NCI-H1092 (cell line): ENCODE measurements around the gene EIF1AD.
"Not testable (repeated sequence)": the region's sequence is repeated elsewhere in the genome, so short reads cannot be mapped to it uniquely, and the experiment has no call there.

ENCODE experiments used
- DNase-seq: peaks from one replicate; lab custom pipeline; 2025; lab: John Stamatoyannopoulos, UW

Gene EIF1AD

GRCh38 chr11:65968600-65969482 lies 33.1 kb downstream of the EIF1AD start:
- no peak for DNase-seq

DNA sequence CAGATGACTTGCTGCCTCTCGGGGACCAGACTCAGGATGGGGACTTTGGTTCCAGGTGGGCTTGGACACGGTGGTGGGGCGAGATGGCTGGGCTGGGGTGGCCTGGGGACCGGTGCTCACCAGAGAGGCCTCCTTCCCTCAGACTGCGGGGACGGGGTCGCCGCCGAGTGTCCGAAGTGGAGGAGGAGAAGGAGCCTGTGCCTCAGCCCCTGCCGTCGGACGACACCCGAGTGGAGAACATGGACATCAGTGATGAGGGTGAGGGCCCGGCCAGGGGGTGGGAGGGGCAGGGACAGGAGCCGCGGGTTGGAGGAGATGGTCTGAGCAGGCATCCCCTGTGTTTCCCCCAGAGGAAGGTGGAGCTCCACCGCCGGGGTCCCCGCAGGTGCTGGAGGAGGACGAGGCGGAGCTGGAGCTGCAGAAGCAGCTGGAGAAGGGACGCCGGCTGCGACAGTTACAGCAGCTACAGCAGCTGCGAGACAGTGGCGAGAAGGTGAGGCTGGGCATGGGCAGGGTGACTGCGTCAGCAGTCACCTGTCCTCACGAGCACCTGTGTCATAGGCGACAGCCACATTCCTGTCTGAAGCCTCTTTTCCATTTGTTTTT lies 34.5 kb downstream of the EIF1AD start:
- DNase-seq = no peak

- no peak for DNase-seq
Observed at GRCh38 chr11:65965986-65966762, 35.8 kb downstream of the EIF1AD start.

DNA sequence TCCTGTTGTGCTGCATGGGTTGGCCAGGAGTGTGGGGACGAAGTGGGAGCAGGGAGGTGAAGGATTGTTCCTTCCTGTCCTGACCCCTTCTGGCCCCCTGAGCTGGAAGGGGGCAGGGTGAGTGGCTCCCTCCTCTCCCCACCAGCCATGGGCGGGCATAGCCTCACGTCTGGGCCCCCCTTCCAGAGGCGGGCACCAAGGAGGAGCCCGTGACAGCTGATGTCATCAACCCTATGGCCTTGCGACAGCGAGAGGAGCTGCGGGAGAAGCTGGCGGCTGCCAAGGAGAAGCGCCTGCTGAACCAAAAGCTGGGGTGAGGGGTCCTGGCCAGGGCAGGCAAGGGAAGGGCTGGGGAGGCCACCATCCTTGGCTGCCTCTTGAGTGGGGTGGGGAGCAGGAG lies 37.1 kb downstream of the EIF1AD start:
- DNase-seq = no peak

- no peak for DNase-seq
Observed at GRCh38 chr11:65962141-65962564, 39.8 kb downstream of the EIF1AD start.

- DNase-seq = peak; percentile 99
Observed at GRCh38 chr11:65961267-65962140, 40.5 kb downstream of the EIF1AD start, which contains the start of gene SART1. TSS of gene SART1 (plus strand) at chr11:65961734. CDS start at chr11:65961781, 47 bp downstream.

- no peak for DNase-seq
Observed at GRCh38 chr11:65960824-65961266, 41.1 kb downstream of the EIF1AD start.

DNA sequence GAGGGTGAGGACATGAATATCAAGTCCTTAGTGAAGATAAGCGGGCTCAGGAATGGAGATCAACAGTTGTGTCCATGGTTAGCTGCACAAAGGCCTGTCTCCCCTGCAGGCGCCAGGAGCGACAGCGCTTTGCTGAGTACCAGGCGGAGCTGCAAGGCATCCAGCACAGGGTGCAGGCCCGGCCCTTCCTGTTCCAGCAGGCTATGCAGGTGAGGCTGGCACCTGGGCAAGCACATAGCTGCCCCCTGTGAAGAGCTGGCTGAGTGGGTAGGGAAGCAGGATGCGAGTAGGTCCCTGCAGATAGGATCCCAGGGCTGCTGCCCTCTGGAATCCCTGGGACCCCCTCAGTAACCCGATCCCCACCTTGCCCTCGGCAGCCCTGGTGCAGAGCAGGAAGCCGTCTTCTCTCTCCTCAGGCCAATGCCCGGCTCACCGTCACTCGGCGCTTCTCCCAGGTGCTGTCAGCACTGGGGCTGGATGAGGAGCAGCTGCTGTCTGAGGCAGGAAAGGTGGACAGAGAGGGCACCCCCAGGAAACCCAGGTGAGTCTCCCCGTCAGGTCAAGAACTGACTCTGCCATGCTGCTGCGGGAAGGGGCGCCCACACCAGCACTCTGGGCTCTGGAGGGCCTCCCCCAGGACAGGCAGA lies 43.1 kb downstream of the EIF1AD start:
- DNase-seq = no peak

DNA sequence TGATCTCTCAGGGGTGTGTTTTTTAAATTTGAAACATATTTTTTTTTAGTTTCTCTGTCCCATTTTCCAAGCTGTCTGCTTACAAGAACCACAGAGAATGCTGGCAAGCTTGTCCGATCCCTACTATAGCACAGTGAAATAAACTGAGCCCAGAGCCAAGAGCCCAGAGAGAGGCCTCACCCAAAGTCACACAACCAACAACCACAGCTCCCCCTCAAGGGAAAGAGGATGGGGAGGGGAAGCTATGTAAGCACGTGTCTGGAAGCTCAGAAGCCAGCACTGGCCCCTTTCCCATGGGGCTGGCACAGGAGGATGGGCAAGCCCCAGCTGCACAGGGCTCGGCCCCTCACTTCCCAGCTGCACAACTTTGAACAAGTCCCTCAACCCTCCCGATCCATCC lies 43.7 kb downstream of the EIF1AD start:
- no peak for DNase-seq

DNA sequence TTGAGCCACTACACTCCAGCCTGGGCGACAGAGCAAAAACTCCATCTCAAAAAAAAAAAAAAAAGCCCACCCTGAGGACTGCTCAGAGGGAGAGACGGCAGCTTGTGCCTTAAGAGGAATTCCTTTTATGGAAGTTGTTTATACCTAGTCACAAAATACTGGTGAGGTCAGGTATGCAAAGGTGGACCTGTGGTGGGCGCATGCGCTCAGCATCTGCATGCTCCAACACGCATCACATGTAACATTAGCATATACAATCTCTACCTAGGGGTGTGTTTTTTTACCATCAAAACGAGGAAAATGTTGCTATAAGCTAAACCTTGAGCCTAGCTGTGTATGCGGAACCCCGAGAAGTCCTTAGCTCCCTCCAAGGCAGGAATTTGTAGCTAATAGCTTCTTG lies 47.2 kb downstream of the EIF1AD start:
- no peak for DNase-seq

DNA sequence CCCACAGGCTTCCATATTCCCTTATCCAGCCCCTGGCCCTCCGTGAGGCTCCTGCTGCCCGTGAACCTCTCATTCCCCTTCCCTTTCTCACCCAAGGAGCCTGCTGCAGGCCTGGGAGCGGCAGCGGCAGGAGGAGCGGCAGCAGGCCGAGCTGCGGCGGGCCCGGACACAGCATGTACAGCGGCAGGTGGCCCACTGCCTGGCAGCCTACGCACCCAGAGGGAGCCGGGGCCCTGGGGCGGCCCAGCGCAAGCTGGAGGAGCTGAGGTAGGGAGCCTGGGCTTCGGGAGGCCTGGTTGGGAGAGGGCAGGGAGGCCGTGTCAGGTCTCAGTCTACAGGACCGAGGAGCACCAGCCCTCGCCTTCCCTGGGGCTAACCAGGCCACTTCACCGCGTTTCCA lies 48.5 kb downstream of the EIF1AD start:
- no peak for DNase-seq

GRCh38 chr11:65952052-65952521 lies 49.9 kb downstream of the EIF1AD start:
- DNase-seq = no peak

- not testable (repeated sequence) for DNase-seq
Observed at GRCh38 chr11:65951641-65952040, 50.3 kb downstream of the EIF1AD start.

- DNase-seq = not testable (repeated sequence)
Observed at GRCh38 chr11:65950711-65951110, 51.2 kb downstream of the EIF1AD start.

- DNase-seq = no peak
Observed at GRCh38 chr11:65947603-65948125, 54.3 kb downstream of the EIF1AD start.

- DNase-seq = no peak
Observed at GRCh38 chr11:65947133-65947532, 54.8 kb downstream of the EIF1AD start.

GRCh38 chr11:65946655-65947054 lies 55.3 kb downstream of the EIF1AD start:
- no peak for DNase-seq
